ENCODE measurements around the gene SLC25A21.

DNA sequence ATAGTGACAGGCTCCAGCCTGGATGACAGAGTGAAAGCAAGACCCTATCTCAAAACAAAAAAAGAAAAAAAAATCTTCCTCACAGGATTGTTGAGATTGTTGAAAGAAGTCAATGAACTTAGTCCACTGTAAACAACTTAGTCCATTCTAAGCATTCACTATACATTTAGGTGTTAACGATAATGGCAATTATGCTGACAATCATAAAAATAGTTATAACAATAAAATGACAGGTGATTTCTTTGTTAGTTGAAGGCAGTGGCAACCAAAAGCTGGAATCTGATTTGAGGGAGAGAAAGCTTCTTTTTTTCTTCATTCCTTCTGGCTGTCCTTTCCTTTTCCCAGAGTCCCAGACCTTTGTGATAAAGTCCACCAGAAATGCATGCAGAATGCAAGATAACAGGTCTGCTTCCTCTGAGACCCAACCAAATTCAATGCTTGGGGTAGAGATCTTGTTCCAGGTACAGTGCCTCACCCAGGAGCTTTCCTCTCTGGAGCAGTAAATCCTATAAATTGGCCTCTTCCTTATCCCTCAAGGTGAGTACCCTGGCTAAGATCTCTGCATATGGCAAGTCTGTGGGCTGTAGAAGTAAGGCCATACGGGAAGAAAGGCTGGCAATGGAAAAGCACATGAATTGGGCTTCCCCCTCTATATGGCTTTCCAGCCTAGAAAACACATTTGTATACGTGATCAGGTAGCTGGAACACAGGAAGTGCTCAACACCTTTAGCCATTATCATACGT, 458.3 kb downstream of the SLC25A21 start:
- TF ChIP-seq CTCF (IDR thresholded peaks at IDR 0.05; ENCODE audit: low read depth, low read length, poor library complexity, severe bottlenecking), result no peak
- no peak for TF ChIP-seq EZH2phosphoT487 (IDR thresholded peaks at IDR 0.05; ENCODE audit: borderline replicate concordance, low read length)

Measured in DOHH2 (cell line).